HG02970 (cell line): ENCODE measurements around the gene DTL.

ENCODE experiments used
- ATAC-seq: cut with Tn5 transposase; IDR thresholded peaks from one replicate; pipeline ENCODE4 v1.9.1; 2021; ENCODE audit warnings: mild to moderate bottlenecking, moderate library complexity, moderate number of reproducible peaks; ENCODE audit not compliant: unreplicated experiment, low FRiP score

Gene DTL

GRCh38 chr1:212121779-212122178 lies 86.2 kb downstream of the DTL start:
- ATAC-seq: no peak

- ATAC-seq: no peak
These were observed 89.4 kb downstream of the DTL start for GRCh38 chr1:212124690-212125582.

GRCh38 chr1:212125654-212126053 lies 90.1 kb downstream of the DTL start:
- no peak for ATAC-seq

GRCh38 chr1:212127221-212127620 lies 91.7 kb downstream of the DTL start:
- no peak for ATAC-seq

GRCh38 chr1:212129781-212130180 lies 94.2 kb downstream of the DTL start:
- ATAC-seq: no peak

- no peak for ATAC-seq
These were observed 96.5 kb downstream of the DTL start for GRCh38 chr1:212132025-212132424.

GRCh38 chr1:212133319-212133718 lies 97.8 kb downstream of the DTL start:
- no peak for ATAC-seq

- ATAC-seq: no peak
These were observed 99.6 kb downstream of the DTL start for GRCh38 chr1:212135166-212135565.

GRCh38 chr1:212137854-212138253 lies 102.3 kb downstream of the DTL start:
- ATAC-seq: no peak

GRCh38 chr1:212138457-212138856 lies 102.9 kb downstream of the DTL start:
- no peak for ATAC-seq

- no peak for ATAC-seq
These were observed 104.1 kb downstream of the DTL start for GRCh38 chr1:212139526-212140135.

- ATAC-seq: no peak
These were observed 105.9 kb downstream of the DTL start for GRCh38 chr1:212141404-212141803.

GRCh38 chr1:212142883-212143530 lies 107.5 kb downstream of the DTL start:
- ATAC-seq: no peak

GRCh38 chr1:212147581-212148033 lies 112.1 kb downstream of the DTL start:
- no peak for ATAC-seq

GRCh38 chr1:212149566-212149965 lies 114.0 kb downstream of the DTL start:
- no peak for ATAC-seq

- ATAC-seq: no peak
These were observed 116.8 kb downstream of the DTL start for GRCh38 chr1:212152308-212152693.

GRCh38 chr1:212152869-212153268 lies 117.3 kb downstream of the DTL start:
- ATAC-seq: no peak

- ATAC-seq: no peak
These were observed 118.1 kb downstream of the DTL start for GRCh38 chr1:212153635-212154034.
